Peyer's patch (tissue), 4 donors: ENCODE results near the gene SLC7A9.

Experiments used
- POLR2A ChIP-seq, 2 donors: fragments of 450-650 bp; IDR thresholded peaks; one replicate each; pipeline ENCODE4 v1.5.1; 2017; ENCODE audit warnings: antibody characterized with exemption in 2 of 2, mild to moderate bottlenecking in 2 of 2, moderate library complexity in 2 of 2
- TF ChIP-seq, protein P1 (sequence below), 6 experiments: fragments of 450-650 bp in 4 of 6; fragments of 200-600 bp in 2 of 6; sonication (generic) in 1 of 6; IDR thresholded peaks; one replicate each; pipeline ENCODE4 v1.5.1; 2017 to 2019; ENCODE audit warnings: antibody characterized with exemption in 6 of 6, mild to moderate bottlenecking in 3 of 6, moderate library complexity in 1 of 6

DNA sequence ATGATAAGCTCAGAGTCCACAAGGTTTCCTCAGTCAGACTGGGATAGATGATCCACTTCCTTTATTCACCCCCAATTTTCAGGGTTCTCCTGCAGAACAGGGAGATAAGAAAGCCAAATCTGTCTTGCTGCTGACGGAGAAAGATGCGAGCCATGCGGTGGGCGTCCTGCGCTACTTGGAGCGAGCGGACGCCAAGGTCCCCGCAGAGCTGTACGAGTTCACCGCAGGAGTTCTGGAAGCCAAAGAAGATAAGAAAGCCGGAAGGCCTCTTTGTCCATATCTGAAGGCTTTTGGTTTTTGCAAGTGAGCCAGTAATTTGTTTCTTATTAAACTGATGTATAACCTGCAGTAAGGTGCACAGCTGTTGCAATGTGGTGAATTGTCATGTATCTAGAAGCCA is 66.7 kb downstream of the SLC7A9 start:
- TF ChIP-seq, protein P1, sequence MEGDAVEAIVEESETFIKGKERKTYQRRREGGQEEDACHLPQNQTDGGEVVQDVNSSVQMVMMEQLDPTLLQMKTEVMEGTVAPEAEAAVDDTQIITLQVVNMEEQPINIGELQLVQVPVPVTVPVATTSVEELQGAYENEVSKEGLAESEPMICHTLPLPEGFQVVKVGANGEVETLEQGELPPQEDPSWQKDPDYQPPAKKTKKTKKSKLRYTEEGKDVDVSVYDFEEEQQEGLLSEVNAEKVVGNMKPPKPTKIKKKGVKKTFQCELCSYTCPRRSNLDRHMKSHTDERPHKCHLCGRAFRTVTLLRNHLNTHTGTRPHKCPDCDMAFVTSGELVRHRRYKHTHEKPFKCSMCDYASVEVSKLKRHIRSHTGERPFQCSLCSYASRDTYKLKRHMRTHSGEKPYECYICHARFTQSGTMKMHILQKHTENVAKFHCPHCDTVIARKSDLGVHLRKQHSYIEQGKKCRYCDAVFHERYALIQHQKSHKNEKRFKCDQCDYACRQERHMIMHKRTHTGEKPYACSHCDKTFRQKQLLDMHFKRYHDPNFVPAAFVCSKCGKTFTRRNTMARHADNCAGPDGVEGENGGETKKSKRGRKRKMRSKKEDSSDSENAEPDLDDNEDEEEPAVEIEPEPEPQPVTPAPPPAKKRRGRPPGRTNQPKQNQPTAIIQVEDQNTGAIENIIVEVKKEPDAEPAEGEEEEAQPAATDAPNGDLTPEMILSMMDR (IDR thresholded peaks at IDR 0.05): no peak
- no peak for TF ChIP-seq POLR2A (IDR thresholded peaks at IDR 0.05)
